PC-9 (cell line): ENCODE measurements around the gene ANO2.

Experiments
- CTCF ChIP-seq: fragments of 200-600 bp; sonication (generic); conservative IDR thresholded peaks from 2 replicates; pipeline ENCODE4 v1.6.1; 2017; ENCODE audit warnings: mixed run types, antibody characterized with exemption, mild to moderate bottlenecking, moderate library complexity
- EZH2 ChIP-seq: fragments of 200-600 bp; sonication (generic); IDR thresholded peaks from 2 replicates; pipeline ENCODE4 v1.8.0; 2017; ENCODE audit warnings: antibody characterized with exemption, low read depth

DNA sequence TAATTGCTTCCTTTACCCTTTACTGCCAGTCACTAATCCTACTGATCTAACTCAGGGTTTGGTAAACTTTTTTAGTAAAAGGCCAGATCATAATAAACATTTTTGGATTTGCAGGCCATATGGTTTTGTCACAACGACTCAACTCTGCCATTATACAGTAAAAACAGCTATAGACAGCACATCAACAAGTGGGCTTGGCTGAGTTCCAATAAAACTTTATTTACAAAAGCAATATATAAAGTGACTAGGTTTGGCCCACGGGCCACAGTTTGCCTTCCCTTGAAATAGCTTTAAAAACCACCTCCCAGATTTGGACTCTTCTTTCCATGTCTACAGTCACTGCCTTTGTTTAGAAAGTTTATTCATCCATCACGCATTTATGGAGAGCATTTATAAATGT, 366.3 kb downstream of the ANO2 start:
- TF ChIP-seq EZH2 (no peak), CTCF (no peak)
